Mesenchymal stem cell (in vitro differentiated cells and primary cell): ENCODE measurements around the gene TUBA4B.

Experiments used
- DNase-seq: peaks from one replicate; pipeline ENCODE4 v3.0.0-alpha.2; 2013
- H2AFZ ChIP-seq: one replicate; pipeline ENCODE4 v1.6.1; 2013; ENCODE audit warnings: low read depth, mild to moderate bottlenecking, control low read depth, inconsistent platforms, low read length, moderate library complexity
- H2AK5ac ChIP-seq: 2 replicates; pipeline ENCODE4 v1.6.1; 2013; ENCODE audit warnings: low read length, moderate library complexity, mild to moderate bottlenecking, inconsistent platforms; ENCODE audit not compliant: severe bottlenecking
- H2BK120ac ChIP-seq: one replicate; pipeline ENCODE4 v1.6.1; 2013; ENCODE audit warnings: low read depth, mild to moderate bottlenecking, inconsistent platforms, low read length, moderate library complexity
- H2BK12ac ChIP-seq, 2 experiments: one replicate each; pipeline ENCODE4 v1.6.1; 2013; ENCODE audit warnings: inconsistent platforms in 2 of 2, low read length in 2 of 2, mild to moderate bottlenecking in 2 of 2, moderate library complexity in 2 of 2, control low read depth in 1 of 2
- H2BK15ac ChIP-seq: one replicate; pipeline ENCODE4 v1.6.1; 2013; ENCODE audit warnings: mild to moderate bottlenecking, low read depth, inconsistent platforms; ENCODE audit not compliant: poor library complexity, severe bottlenecking
- H2BK5ac ChIP-seq: 2 replicates; pipeline ENCODE4 v1.6.1; 2013; ENCODE audit warnings: low read depth, mild to moderate bottlenecking, low read length, control low read depth, inconsistent platforms; ENCODE audit not compliant: poor library complexity, severe bottlenecking
- H3K14ac ChIP-seq, 2 experiments: one replicate each; pipeline ENCODE4 v1.6.1; 2013; ENCODE audit warnings: inconsistent platforms in 2 of 2, low read length in 2 of 2, control low read depth in 1 of 2, mild to moderate bottlenecking in 1 of 2, moderate library complexity in 1 of 2
- H3K18ac ChIP-seq, 2 experiments: one replicate each; pipeline ENCODE4 v1.6.1; 2013; ENCODE audit warnings: inconsistent platforms in 2 of 2, low read length in 2 of 2, control low read depth in 1 of 2, low read depth in 1 of 2, mild to moderate bottlenecking in 1 of 2
- H3K23ac ChIP-seq, 2 experiments: one replicate each; pipeline ENCODE4 v1.6.1; 2013; ENCODE audit warnings: inconsistent platforms in 2 of 2, low read length in 2 of 2, mild to moderate bottlenecking in 2 of 2, moderate library complexity in 2 of 2, control low read depth in 1 of 2
- H3K27ac ChIP-seq: 2 replicates; pipeline ENCODE4 v1.5.1; 2013; ENCODE audit warnings: mild to moderate bottlenecking, moderate library complexity, low read length, control low read depth, inconsistent platforms; ENCODE audit not compliant: poor library complexity, severe bottlenecking
- H3K27me3 ChIP-seq, 2 experiments: 2 replicates each; pipeline versions ENCODE4 v1.6.1 to v1.7.0; 2013; ENCODE audit warnings: low read length in 2 of 2, mild to moderate bottlenecking in 2 of 2, moderate library complexity in 2 of 2, control low read depth in 1 of 2, inconsistent platforms in 1 of 2; ENCODE audit not compliant: control insufficient read depth in 1 of 2, insufficient read depth in 1 of 2
- H3K36me3 ChIP-seq, 2 experiments: 2 replicates each; pipeline versions ENCODE4 v1.6.1 to v1.7.0; 2013; ENCODE audit warnings: low read length in 2 of 2, control low read depth in 1 of 2, inconsistent platforms in 1 of 2, low read depth in 1 of 2, mild to moderate bottlenecking in 1 of 2; ENCODE audit not compliant: insufficient read depth in 2 of 2, control insufficient read depth in 1 of 2
- H3K4ac ChIP-seq, 2 experiments: one replicate each; pipeline ENCODE4 v1.6.1; 2013; ENCODE audit warnings: inconsistent platforms in 2 of 2, low read length in 2 of 2, mild to moderate bottlenecking in 2 of 2, moderate library complexity in 2 of 2, control low read depth in 1 of 2, low read depth in 1 of 2
- H3K4me1 ChIP-seq: 2 replicates; pipeline ENCODE4 v1.6.1; 2013; ENCODE audit warnings: low read depth, low read length, control low read depth; ENCODE audit not compliant: control insufficient read depth, insufficient read depth
- H3K4me2 ChIP-seq: 2 replicates; pipeline ENCODE4 v1.6.1; 2013; ENCODE audit warnings: low read length, mild to moderate bottlenecking, inconsistent platforms; ENCODE audit not compliant: poor library complexity, severe bottlenecking
- H3K4me3 ChIP-seq, 2 experiments: 2 replicates each; pipeline versions ENCODE4 v1.5.1 to v1.7.0; 2013; ENCODE audit warnings: low read length in 2 of 2, mild to moderate bottlenecking in 2 of 2, control low read depth in 1 of 2, low read depth in 1 of 2; ENCODE audit not compliant: insufficient read depth in 1 of 2
- H3K79me1 ChIP-seq: replicated peaks from 2 replicates; pipeline ENCODE4 v1.6.1; 2013; ENCODE audit warnings: mild to moderate bottlenecking, control low read depth, low read length, inconsistent platforms; ENCODE audit not compliant: poor library complexity, severe bottlenecking
- H3K9ac ChIP-seq: 2 replicates; pipeline ENCODE4 v1.7.0; 2013; ENCODE audit warnings: mild to moderate bottlenecking, low read length, moderate library complexity
- H3K9me3 ChIP-seq: 2 replicates; pipeline ENCODE4 v1.7.0; 2013; ENCODE audit warnings: mild to moderate bottlenecking, low read length; ENCODE audit not compliant: control insufficient read depth
- H4K8ac ChIP-seq: one replicate; pipeline ENCODE4 v1.6.1; 2013; ENCODE audit warnings: inconsistent platforms, mild to moderate bottlenecking, low read length, moderate library complexity
- H4K91ac ChIP-seq: one replicate; pipeline ENCODE4 v1.6.1; 2013; ENCODE audit warnings: mild to moderate bottlenecking, low read length, inconsistent platforms
- WGBS: methylation state at CpG from one replicate; pipeline ENCODE4 v1.1.7; 2013; ENCODE audit warnings: mixed read lengths; 5-methylcytosine and 5-hydroxymethylcytosine counted together

TUBA4B gene

DNA sequence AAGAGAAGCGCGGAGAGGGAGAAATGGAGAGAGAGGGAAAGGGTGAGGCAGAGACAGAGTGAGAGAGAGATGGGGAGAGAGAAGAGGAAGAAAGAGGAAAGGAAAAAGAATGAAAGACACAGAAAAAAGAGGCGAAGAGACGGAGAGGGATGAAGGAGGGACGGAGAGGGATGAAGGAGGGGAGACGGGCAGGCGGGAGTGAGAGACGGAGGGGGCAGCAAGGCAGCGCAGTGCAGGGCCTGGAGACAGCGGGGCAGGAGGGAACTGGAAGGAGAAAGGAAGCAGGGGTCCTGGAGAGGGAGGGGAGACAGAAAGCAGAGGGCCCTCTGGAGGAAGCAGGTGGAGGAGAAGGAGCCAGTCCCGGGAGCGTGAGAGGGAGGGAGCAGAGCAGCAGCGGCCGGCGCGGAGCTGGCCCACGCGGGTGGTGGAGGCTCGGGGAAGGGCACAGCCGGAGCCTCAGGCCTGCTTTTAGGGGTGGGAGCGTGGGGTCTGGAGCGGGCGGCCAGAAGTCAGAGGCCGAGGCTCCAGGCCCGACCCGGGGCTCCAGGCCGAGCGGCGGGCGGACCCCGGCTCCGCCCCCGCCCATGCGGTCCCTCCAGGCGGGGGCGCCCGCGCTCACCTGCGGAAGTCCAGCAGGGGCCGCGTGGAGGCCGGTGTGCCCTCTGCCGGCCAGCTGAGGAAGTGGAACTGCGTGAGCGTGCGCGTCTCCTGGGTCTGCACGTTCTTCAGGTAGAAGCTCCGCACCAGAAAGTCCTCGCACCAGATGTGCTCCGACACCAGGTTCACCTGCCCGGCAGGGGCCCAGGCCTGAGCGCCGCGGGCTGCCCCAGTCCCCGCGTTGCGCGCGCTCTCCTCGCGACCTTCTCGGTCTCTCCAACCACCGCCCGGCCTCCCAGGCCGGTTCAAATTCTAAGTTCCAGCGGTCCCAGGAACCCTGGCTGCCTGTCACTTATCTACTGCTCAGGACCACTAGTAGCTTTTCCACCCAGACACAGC lies 41.6 kb downstream of the TUBA4B start:
- H3K79me1 ChIP-seq, result no peaks in the 10 kb centered on the region
- H4K91ac ChIP-seq, result no peak overlapping the region
- H2BK15ac ChIP-seq, result peak overlapping the region; percentile 62
- no peaks in the 10 kb centered on the region for H3K9me3 ChIP-seq
- H4K8ac ChIP-seq, result peak overlapping the region; percentile 89
- peak overlapping the region; percentile 78 for H3K4me2 ChIP-seq
- peak overlapping the region; percentile 12 for H2BK120ac ChIP-seq
- H2BK12ac ChIP-seq, result peak overlapping the region in 1 of 2 experiments; percentile 31
- H3K27me3 ChIP-seq, result peaks cover 8 to 9% of the 10 kb centered on the region in 2 experiments
- WGBS, result 6% methylated on average over 63 of the region's 67 CpGs
- H3K18ac ChIP-seq, result peak overlapping the region in 1 of 2 experiments; percentile 40
- peak; percentile 72 for DNase-seq
- H3K4ac ChIP-seq, result peak overlapping the region in 1 of 2 experiments; percentile 15
- H2BK5ac ChIP-seq, result no peak overlapping the region
- H2AK5ac ChIP-seq, result no peak overlapping the region
- H3K9ac ChIP-seq, result peak overlapping the region; percentile 80
- H3K4me3 ChIP-seq, result peak overlapping the region; percentile 62 to 76
- H3K27ac ChIP-seq, result no peak overlapping the region
- no peak overlapping the region for H3K14ac ChIP-seq
- H3K4me1 ChIP-seq, result peaks cover 14% of the 10 kb centered on the region
- H3K36me3 ChIP-seq, result no peaks in the 10 kb centered on the region
- H2AFZ ChIP-seq, result peak overlapping the region; percentile 77
- H3K23ac ChIP-seq, result no peak overlapping the region

GRCh38 chr2:219296142-219296541 lies 43.1 kb downstream of the TUBA4B start:
- H3K79me1 ChIP-seq, result no peaks in the 10 kb centered on the region
- H3K27ac ChIP-seq, result no peak overlapping the region
- H3K4me3 ChIP-seq, result no peak overlapping the region
- no peak for DNase-seq
- peaks cover 9% of the 10 kb centered on the region for H3K4me1 ChIP-seq
- no peak overlapping the region for H4K8ac ChIP-seq
- no peak overlapping the region for H2BK12ac ChIP-seq
- H2BK120ac ChIP-seq, result no peak overlapping the region
- no peak overlapping the region for H3K9ac ChIP-seq
- H3K9me3 ChIP-seq, result no peaks in the 10 kb centered on the region
- no peaks in the 10 kb centered on the region for H3K36me3 ChIP-seq
- H2AK5ac ChIP-seq, result no peak overlapping the region
- no peak overlapping the region for H3K23ac ChIP-seq
- no peak overlapping the region for H3K4ac ChIP-seq
- no peak overlapping the region for H2BK5ac ChIP-seq
- peak overlapping the region; percentile 28 for H4K91ac ChIP-seq
- H3K27me3 ChIP-seq, result peaks cover 22 to 23% of the 10 kb centered on the region in 2 experiments
- WGBS, result 90% methylated on average over 14 of the region's 14 CpGs
- no peak overlapping the region for H2AFZ ChIP-seq
- H3K18ac ChIP-seq, result no peak overlapping the region
- no peak overlapping the region for H2BK15ac ChIP-seq
- H3K4me2 ChIP-seq, result no peak overlapping the region
- H3K14ac ChIP-seq, result peak overlapping the region in 1 of 2 experiments; percentile 10

GRCh38 chr2:219296631-219297391 lies 43.8 kb downstream of the TUBA4B start:
- H2BK15ac ChIP-seq, result no peak overlapping the region
- no peak for DNase-seq
- H4K91ac ChIP-seq, result peak overlapping the region; percentile 18
- peaks cover 29 to 30% of the 10 kb centered on the region in 2 experiments for H3K27me3 ChIP-seq
- WGBS, result 91% methylated on average over 25 of the region's 25 CpGs
- no peak overlapping the region for H2BK12ac ChIP-seq
- no peaks in the 10 kb centered on the region for H3K36me3 ChIP-seq
- H2BK5ac ChIP-seq, result no peak overlapping the region
- no peak overlapping the region for H3K27ac ChIP-seq
- H3K9me3 ChIP-seq, result no peaks in the 10 kb centered on the region
- H3K23ac ChIP-seq, result no peak overlapping the region
- no peak overlapping the region for H4K8ac ChIP-seq
- H3K4me1 ChIP-seq, result peaks cover 9% of the 10 kb centered on the region
- H2AFZ ChIP-seq, result no peak overlapping the region
- H2BK120ac ChIP-seq, result no peak overlapping the region
- peak overlapping the region in 1 of 2 experiments; percentile 10 for H3K14ac ChIP-seq
- no peak overlapping the region for H3K18ac ChIP-seq
- peak overlapping the region in 1 of 2 experiments; percentile 2 for H3K4ac ChIP-seq
- H2AK5ac ChIP-seq, result no peak overlapping the region
- H3K4me3 ChIP-seq, result no peak overlapping the region
- H3K4me2 ChIP-seq, result no peak overlapping the region
- H3K79me1 ChIP-seq, result no peaks in the 10 kb centered on the region
- no peak overlapping the region for H3K9ac ChIP-seq
